ENCODE measurements around the gene TACC2.

DNA sequence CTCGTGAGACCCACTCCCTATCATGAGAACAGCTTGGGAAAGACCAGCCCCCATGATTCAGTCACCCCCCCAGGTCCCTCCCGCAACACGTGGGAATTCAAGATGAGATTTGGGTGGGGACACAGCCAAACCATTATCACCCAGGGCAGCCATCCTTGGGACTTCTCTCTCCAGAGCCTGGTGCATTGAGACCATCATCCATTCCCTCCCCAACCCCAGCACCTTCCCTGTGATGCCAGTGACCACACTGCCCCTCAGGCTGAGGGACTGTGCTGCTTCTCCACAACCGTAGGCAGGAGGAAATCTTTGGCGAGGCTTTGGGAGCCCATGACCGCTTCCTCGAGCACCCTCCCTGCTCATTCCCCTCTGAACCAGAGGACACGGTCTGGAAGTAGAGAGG lies 64.4 kb downstream of the TACC2 start:
- TF ChIP-seq, protein P1, sequence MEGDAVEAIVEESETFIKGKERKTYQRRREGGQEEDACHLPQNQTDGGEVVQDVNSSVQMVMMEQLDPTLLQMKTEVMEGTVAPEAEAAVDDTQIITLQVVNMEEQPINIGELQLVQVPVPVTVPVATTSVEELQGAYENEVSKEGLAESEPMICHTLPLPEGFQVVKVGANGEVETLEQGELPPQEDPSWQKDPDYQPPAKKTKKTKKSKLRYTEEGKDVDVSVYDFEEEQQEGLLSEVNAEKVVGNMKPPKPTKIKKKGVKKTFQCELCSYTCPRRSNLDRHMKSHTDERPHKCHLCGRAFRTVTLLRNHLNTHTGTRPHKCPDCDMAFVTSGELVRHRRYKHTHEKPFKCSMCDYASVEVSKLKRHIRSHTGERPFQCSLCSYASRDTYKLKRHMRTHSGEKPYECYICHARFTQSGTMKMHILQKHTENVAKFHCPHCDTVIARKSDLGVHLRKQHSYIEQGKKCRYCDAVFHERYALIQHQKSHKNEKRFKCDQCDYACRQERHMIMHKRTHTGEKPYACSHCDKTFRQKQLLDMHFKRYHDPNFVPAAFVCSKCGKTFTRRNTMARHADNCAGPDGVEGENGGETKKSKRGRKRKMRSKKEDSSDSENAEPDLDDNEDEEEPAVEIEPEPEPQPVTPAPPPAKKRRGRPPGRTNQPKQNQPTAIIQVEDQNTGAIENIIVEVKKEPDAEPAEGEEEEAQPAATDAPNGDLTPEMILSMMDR (IDR thresholded peaks at IDR 0.05), result no peak
- TF ChIP-seq POLR2A (IDR thresholded peaks at IDR 0.05), result no peak

Measured in thyroid gland (tissue), 4 donors.